OCI-LY1 (cell line): ENCODE data around the gene GUCA1A.
"Not testable (repeated sequence)": the region's sequence is repeated elsewhere in the genome, so short reads cannot be mapped to it uniquely, and the experiment has no call there.

ENCODE experiments used
- H2AFZ ChIP-seq: fragments of 200-600 bp; sonication (generic), shearing (Covaris generic); 2 replicates; pipeline ENCODE4 v1.6.0; 2014; ENCODE audit warnings: antibody characterized with exemption, mild to moderate bottlenecking, low read length
- H3F3A ChIP-seq: fragments of 200-600 bp; sonication (generic), shearing (Covaris generic); 2 replicates; pipeline ENCODE4 v1.6.0; 2014; ENCODE audit warnings: mild to moderate bottlenecking, antibody characterized with exemption, low read length, moderate library complexity; ENCODE audit not compliant: insufficient read depth
- H3K27ac ChIP-seq: fragments of 200-600 bp; sonication (generic); 2 replicates; pipeline ENCODE4 v1.5.1; 2014; ENCODE audit warnings: low read length, mixed run types, mild to moderate bottlenecking, low read depth; ENCODE audit not compliant: poor library complexity, severe bottlenecking
- H3K27me3 ChIP-seq: fragments of 200-600 bp; sonication (generic); 2 replicates; pipeline ENCODE4 v1.6.0; 2014; ENCODE audit warnings: antibody characterized with exemption, mild to moderate bottlenecking, low read length, moderate library complexity; ENCODE audit not compliant: insufficient read depth
- H3K36me3 ChIP-seq: fragments of 200-600 bp; sonication (generic); 2 replicates; pipeline ENCODE4 v1.6.1; 2014; ENCODE audit warnings: mild to moderate bottlenecking, antibody characterized with exemption, low read length, moderate library complexity, mixed read lengths; ENCODE audit not compliant: insufficient read depth
- H3K4me1 ChIP-seq: fragments of 200-600 bp; sonication (generic); 2 replicates; pipeline ENCODE4 v1.5.1; 2014; ENCODE audit warnings: mild to moderate bottlenecking, low read length, moderate library complexity; ENCODE audit not compliant: insufficient read depth, severe bottlenecking
- H3K4me2 ChIP-seq: fragments of 200-600 bp; sonication (generic), shearing (Covaris generic); 2 replicates; pipeline ENCODE4 v1.6.1; 2014; ENCODE audit warnings: low read length
- H3K4me3 ChIP-seq: fragments of 200-600 bp; sonication (generic); 2 replicates; pipeline ENCODE4 v1.5.1; 2014; ENCODE audit warnings: low read length, low read depth, mild to moderate bottlenecking, mixed read lengths; ENCODE audit not compliant: poor library complexity, severe bottlenecking
- H3K79me2 ChIP-seq: fragments of 200-600 bp; shearing (Covaris generic); 2 replicates; pipeline ENCODE4 v1.6.1; 2016; ENCODE audit warnings: mixed run types, low read length, mixed read lengths; ENCODE audit not compliant: insufficient read depth
- H3K9ac ChIP-seq: fragments of 200-600 bp; sonication (generic), shearing (Covaris generic); 2 replicates; pipeline ENCODE4 v1.6.1; 2014; ENCODE audit warnings: mild to moderate bottlenecking, low read length, mixed read lengths
- H3K9me2 ChIP-seq: fragments of 200-600 bp; sonication (generic), shearing (Covaris generic); 2 replicates; pipeline ENCODE4 v1.6.1; 2014; ENCODE audit warnings: low read depth, mild to moderate bottlenecking, low read length, mixed read lengths
- H3K9me3 ChIP-seq: fragments of 200-600 bp; shearing (Covaris generic); 2 replicates; pipeline ENCODE4 v1.6.1; 2014; ENCODE audit warnings: low read length, mixed read lengths
- H4K20me1 ChIP-seq: fragments of 200-600 bp; sonication (generic), shearing (Covaris generic); 2 replicates; pipeline ENCODE4 v1.6.0; 2016; ENCODE audit warnings: mild to moderate bottlenecking, low read length; ENCODE audit not compliant: insufficient read depth
- CTCF ChIP-seq: fragments of 200-600 bp; sonication (generic), shearing (Covaris generic); IDR thresholded peaks from 2 replicates; pipeline ENCODE4 v1.5.1; 2017; ENCODE audit warnings: mild to moderate bottlenecking, antibody characterized with exemption, low read length, moderate library complexity, mixed read lengths
- EZH2 ChIP-seq: fragments of 200-600 bp; sonication (generic), shearing (Covaris generic); IDR thresholded peaks from 2 replicates; pipeline ENCODE4 v1.8.0; 2017; ENCODE audit warnings: borderline replicate concordance, mixed run types, mild to moderate bottlenecking, antibody characterized with exemption, low read length, moderate library complexity, mixed read lengths

GUCA1A gene

GRCh38 chr6:42188406-42188805 lies 15.2 kb downstream of the GUCA1A start:
- H3K27me3 ChIP-seq, result no peaks in the 10 kb centered on the region
- H3K79me2 ChIP-seq, result no peaks in the 10 kb centered on the region
- no peak for TF ChIP-seq CTCF
- no peak for TF ChIP-seq EZH2
- H3K4me1 ChIP-seq, result no peaks in the 10 kb centered on the region
- no peaks in the 10 kb centered on the region for H3K36me3 ChIP-seq
- no peak overlapping the region for H2AFZ ChIP-seq
- H3K9ac ChIP-seq, result no peak overlapping the region
- no peaks in the 10 kb centered on the region for H4K20me1 ChIP-seq
- H3K4me3 ChIP-seq, result no peak overlapping the region
- no peaks in the 10 kb centered on the region for H3K9me2 ChIP-seq
- H3K9me3 ChIP-seq, result no peaks in the 10 kb centered on the region
- no peak overlapping the region for H3K4me2 ChIP-seq
- no peaks in the 10 kb centered on the region for H3F3A ChIP-seq
- H3K27ac ChIP-seq, result no peak overlapping the region

- no peaks in the 10 kb centered on the region for H3K27me3 ChIP-seq
- TF ChIP-seq EZH2, result no peak
- TF ChIP-seq CTCF, result no peak
- H3K4me2 ChIP-seq, result no peak overlapping the region
Observed at GRCh38 chr6:42190554-42191183, 17.5 kb downstream of the GUCA1A start.

GRCh38 chr6:42192385-42192784 lies 19.2 kb downstream of the GUCA1A start:
- not testable (repeated sequence) for H3K4me1 ChIP-seq, H3F3A ChIP-seq, H3K4me3 ChIP-seq, H3K79me2 ChIP-seq, H3K4me2 ChIP-seq, H3K27ac ChIP-seq, H3K9me2 ChIP-seq, H3K9me3 ChIP-seq, H3K27me3 ChIP-seq, H3K9ac ChIP-seq, H3K36me3 ChIP-seq, H2AFZ ChIP-seq, H4K20me1 ChIP-seq

More at GRCh38 chr6:42190554-42191183, 17.5 kb downstream of the GUCA1A start:
- Histone ChIP-seq H3K27ac (no peak overlapping the region), H2AFZ (no peak overlapping the region), H4K20me1 (no peaks in the 10 kb centered on the region), H3K9me3 (no peaks in the 10 kb centered on the region), H3K9me2 (no peaks in the 10 kb centered on the region), H3K36me3 (no peaks in the 10 kb centered on the region), H3K79me2 (no peaks in the 10 kb centered on the region), H3K4me3 (no peak overlapping the region), H3F3A (no peaks in the 10 kb centered on the region), H3K4me1 (no peaks in the 10 kb centered on the region), H3K9ac (no peak overlapping the region)

- Histone ChIP-seq H3K4me1 (no peaks in the 10 kb centered on the region), H3K9me3 (no peaks in the 10 kb centered on the region), H2AFZ (no peak overlapping the region), H3K9me2 (no peaks in the 10 kb centered on the region), H3K27ac (no peak overlapping the region), H3K4me2 (no peak overlapping the region), H3K79me2 (no peaks in the 10 kb centered on the region), H3F3A (no peaks in the 10 kb centered on the region), H3K27me3 (no peaks in the 10 kb centered on the region), H3K36me3 (no peaks in the 10 kb centered on the region; the same call in 1 of the 2 replicates), H4K20me1 (no peaks in the 10 kb centered on the region), H3K9ac (no peak overlapping the region), H3K4me3 (no peak overlapping the region)
- TF ChIP-seq CTCF, result no peak
- TF ChIP-seq EZH2, result no peak
Observed at GRCh38 chr6:42193491-42193894, 20.3 kb downstream of the GUCA1A start.
